AG10803 (cell line): ENCODE data around the gene LHFPL6.

Experiments
- DNase-seq: peaks from one replicate; pipeline ENCODE4 v3.0.0; 2010; ENCODE audit warnings: low read depth
- H3K4me3 ChIP-seq: 2 replicates; pipeline ENCODE4 v1.5.1; 2011; ENCODE audit warnings: mild to moderate bottlenecking, low read length, control low read depth
- CTCF ChIP-seq: conservative IDR thresholded peaks from 2 replicates; pipeline ENCODE4 v1.5.1; 2011; ENCODE audit warnings: mild to moderate bottlenecking, low read length, control low read depth, inconsistent platforms

The LHFPL6 gene

DNA sequence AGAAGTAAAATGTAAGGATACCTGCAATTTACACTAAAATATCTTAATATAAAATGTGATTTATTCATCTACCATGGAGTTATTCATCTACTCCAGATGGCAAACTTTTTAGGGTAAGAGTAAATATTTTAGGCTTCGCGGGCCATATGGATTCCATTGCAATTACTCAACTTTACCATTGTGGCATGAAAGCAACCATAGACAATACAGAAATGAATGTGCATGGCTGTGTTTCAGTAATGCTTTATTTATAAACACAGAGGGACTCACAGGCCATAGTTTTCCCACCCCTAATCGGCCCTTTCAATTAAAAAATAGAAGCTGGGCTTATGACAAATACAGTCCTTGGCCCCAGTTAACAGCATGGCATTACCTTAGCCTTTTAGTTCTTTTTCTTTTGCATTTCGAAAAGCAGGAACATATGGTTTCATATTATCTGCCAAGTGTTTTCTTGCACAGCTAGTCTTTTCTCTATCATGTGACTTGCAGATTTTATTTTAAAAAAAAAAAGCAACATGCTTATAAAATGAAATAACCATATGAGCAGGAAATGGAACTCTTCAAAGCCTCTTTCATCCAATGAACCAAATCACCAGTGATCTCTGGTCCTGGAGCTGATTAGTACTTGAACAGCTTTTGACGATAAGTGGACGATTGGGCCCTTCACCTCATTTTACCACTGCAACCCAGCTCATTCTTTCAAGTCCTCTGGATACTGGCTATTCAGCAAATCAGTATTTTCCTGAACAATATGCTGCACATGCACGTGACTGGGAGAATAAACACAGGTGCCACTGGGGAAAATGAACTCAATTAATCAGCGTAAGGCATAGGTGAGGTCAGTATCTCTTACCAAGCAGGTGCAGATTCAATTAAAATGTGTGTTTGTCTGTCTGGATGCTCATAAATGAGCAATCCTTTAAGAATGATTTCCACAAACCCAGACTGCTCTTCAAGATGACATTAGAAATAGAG lies 63.9 kb downstream of the LHFPL6 start:
- no peak overlapping the region for H3K4me3 ChIP-seq
- DNase-seq = peak; percentile 56
- no peak for TF ChIP-seq CTCF

DNA sequence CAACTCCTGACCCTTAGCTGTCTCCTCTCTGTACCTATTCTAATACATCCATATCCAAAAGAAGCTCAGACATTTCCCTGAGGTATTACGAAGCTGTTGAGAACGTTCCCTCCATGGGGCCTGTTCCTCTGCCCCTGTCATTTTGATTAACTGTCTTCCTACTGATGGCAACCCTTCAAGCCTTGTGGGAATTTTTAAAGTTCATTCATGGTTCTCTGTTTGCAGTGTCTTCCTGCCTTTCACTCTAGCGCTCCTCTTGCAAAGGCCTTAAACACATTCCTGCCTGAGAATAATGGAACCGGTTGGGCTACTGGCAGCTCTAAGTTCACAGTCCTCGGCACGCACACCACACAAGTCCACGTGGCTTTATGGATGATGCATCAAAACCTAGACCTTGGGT lies 66.1 kb downstream of the LHFPL6 start:
- no peak for DNase-seq
- TF ChIP-seq CTCF = no peak
- no peak overlapping the region for H3K4me3 ChIP-seq

DNA sequence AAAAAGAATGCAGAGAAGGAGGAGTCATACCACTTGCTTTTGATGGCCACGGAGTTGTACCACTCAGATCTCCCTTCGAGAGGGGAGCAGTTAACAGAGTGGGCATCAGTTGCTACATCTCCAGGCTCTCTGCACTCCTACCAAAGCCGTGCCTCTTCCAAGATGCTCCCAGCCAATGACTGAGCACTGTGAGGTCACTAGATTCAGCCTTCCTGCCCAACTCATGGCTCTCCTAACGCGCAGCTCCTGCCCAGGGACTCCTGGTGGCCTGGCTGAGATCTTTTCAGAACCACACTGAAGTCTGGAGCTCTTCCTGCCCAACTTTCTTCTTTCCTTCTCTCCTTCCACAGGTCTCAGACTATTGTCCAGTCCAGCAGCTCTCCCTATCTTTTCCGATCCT lies 66.7 kb downstream of the LHFPL6 start:
- no peak for TF ChIP-seq CTCF
- H3K4me3 ChIP-seq = no peak overlapping the region
- no peak for DNase-seq

- no peak for TF ChIP-seq CTCF
- H3K4me3 ChIP-seq = no peak overlapping the region
- DNase-seq = no peak
These were observed 69.3 kb downstream of the LHFPL6 start for GRCh38 chr13:39533651-39534150.

DNA sequence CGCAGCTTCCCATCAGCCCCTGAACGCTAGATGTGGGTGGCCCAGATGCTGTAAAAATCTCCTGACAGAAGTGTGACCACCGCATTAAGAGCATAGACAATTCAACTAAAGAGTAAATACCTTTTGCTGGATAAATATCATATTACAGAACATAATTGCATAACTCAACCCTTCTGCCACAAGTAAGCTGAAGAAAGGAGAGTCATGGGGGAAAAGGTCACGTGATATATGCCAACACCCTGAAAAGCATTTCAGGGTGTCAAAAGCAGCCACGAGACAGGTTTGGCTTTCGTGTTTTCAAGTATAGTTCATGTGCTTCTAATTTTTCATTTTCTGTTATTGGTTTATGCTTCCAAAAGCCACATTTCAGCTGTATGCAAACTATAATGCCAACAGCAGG lies 71.3 kb downstream of the LHFPL6 start:
- no peak for TF ChIP-seq CTCF
- H3K4me3 ChIP-seq = no peak overlapping the region
- peak; percentile 54 for DNase-seq

DNA sequence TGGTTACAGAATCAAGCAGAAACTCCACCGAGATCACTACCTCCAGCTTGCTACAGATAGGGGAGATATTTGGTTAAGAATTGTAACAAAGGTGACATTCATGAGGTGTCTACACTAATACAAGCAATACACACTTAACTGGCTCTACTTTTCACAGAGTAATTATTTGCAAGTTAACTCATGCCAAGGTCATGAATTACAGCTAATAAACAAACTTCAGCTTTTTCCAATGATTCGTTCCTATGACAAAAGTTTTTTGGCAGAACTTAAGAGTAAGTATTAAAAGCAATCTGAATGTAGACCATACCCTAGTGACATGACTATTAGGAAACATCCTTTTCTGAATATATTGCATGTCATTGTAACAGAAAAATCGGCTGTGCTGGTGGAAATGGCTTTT lies 72.1 kb downstream of the LHFPL6 start:
- DNase-seq = peak; percentile 40
- no peak overlapping the region for H3K4me3 ChIP-seq
- TF ChIP-seq CTCF = no peak

GRCh38 chr13:39528661-39528980 lies 74.4 kb downstream of the LHFPL6 start:
- no peak for DNase-seq
- peak overlapping the region; percentile 1 for H3K4me3 ChIP-seq
- no peak for TF ChIP-seq CTCF
